SK-N-SH (cell line): ENCODE data around the gene EGFLAM. TPM values are rescaled to one million over a fixed set of nuclear protein-coding genes. Genes with fewer than 3 reads are reported as not detected.

ENCODE experiments used
- CTCF ChIA-PET: fragments of 300-600, 350-600 bp; formaldehyde crosslinking; extraction: SDS; loops from one replicate; lab custom pipeline; 2021; lab: Yijun Ruan, JAX
- POLR2A ChIA-PET: fragments of 350-600 bp; sonication (Branson Sonifier 250); formaldehyde crosslinking; extraction: SDS; loops from one replicate; lab custom pipeline; 2020; ENCODE audit warnings: antibody characterized with exemption, inconsistent platforms; lab: Yijun Ruan, JAX
- DNase-seq: peaks from one replicate; pipeline ENCODE4 v3.0.0; 2012
- H2AFZ ChIP-seq: fragments of 200-600 bp; sonication (generic); 2 replicates; pipeline ENCODE4 v1.8.1; 2016; ENCODE audit warnings: antibody characterized with exemption, mild to moderate bottlenecking, low read depth
- H3F3A ChIP-seq: fragments of 200-600 bp; sonication (generic); replicated peaks from 2 replicates; pipeline ENCODE3; 2016; ENCODE audit warnings: antibody characterized with exemption, mild to moderate bottlenecking; ENCODE audit not compliant: insufficient read depth
- H3K27ac ChIP-seq, 2 experiments: fragments of 200-500 bp in 1 of 2; fragments of 200-600 bp in 1 of 2; sonication (Bioruptor generic) in 1 of 2; sonication (generic), shearing (Covaris generic) in 1 of 2; 2 replicates each; pipeline versions ENCODE4 v1.5.1 to v1.6.1; 2014 to 2016; ENCODE audit warnings: low read depth in 2 of 2, inconsistent platforms in 1 of 2, low read length in 1 of 2, mild to moderate bottlenecking in 1 of 2, mixed read lengths in 1 of 2
- H3K27me3 ChIP-seq: fragments of 200-600 bp; sonication (generic), shearing (Covaris generic); 2 replicates; pipeline ENCODE4 v1.6.1; 2016; ENCODE audit warnings: mixed run types; ENCODE audit not compliant: insufficient read depth
- H3K36me3 ChIP-seq, 2 experiments: fragments of 200-500 bp in 1 of 2; fragments of 200-600 bp in 1 of 2; sonication (Bioruptor generic) in 1 of 2; sonication (generic) in 1 of 2; replicated peaks in 1 of 2; 2 replicates each; pipeline versions ENCODE3 to v1.5.1; 2014 to 2016; ENCODE audit warnings: low read length in 1 of 2, mild to moderate bottlenecking in 1 of 2; ENCODE audit not compliant: insufficient read depth in 2 of 2, control insufficient read depth in 1 of 2
- H3K4me1 ChIP-seq, 2 experiments: fragments of 200-500 bp in 1 of 2; fragments of 200-600 bp in 1 of 2; sonication (Bioruptor generic) in 1 of 2; sonication (generic), shearing (Covaris generic) in 1 of 2; 2 replicates each; pipeline versions ENCODE4 v1.5.1 to v1.6.1; 2014 to 2016; ENCODE audit warnings: low read depth in 1 of 2, low read length in 1 of 2, mixed run types in 1 of 2; ENCODE audit not compliant: insufficient read depth in 2 of 2, control insufficient read depth in 1 of 2
- H3K4me2 ChIP-seq: fragments of 200-600 bp; sonication (generic), shearing (Covaris generic); 2 replicates; pipeline ENCODE4 v1.6.1; 2017; ENCODE audit warnings: mixed run types
- H3K4me3 ChIP-seq, 2 experiments: fragments of 200-500 bp in 1 of 2; fragments of 200-600 bp in 1 of 2; sonication (Bioruptor generic) in 1 of 2; sonication (generic), shearing (Covaris generic) in 1 of 2; 2 replicates each; pipeline versions ENCODE4 v1.5.1 to v1.8.1; 2014 to 2016; ENCODE audit warnings: low read depth in 2 of 2, inconsistent platforms in 1 of 2, low read length in 1 of 2, mild to moderate bottlenecking in 1 of 2, mixed read lengths in 1 of 2, moderate library complexity in 1 of 2
- H3K79me2 ChIP-seq: fragments of 200-600 bp; sonication (generic); 2 replicates; pipeline ENCODE4 v1.8.1; 2017; ENCODE audit warnings: mild to moderate bottlenecking; ENCODE audit not compliant: insufficient read depth
- H3K9ac ChIP-seq: fragments of 200-600 bp; sonication (generic); 2 replicates; pipeline ENCODE4 v1.6.1; 2017; ENCODE audit warnings: mixed run types
- H3K9me2 ChIP-seq: fragments of 200-600 bp; sonication (generic); 2 replicates; pipeline ENCODE4 v1.6.1; 2017; ENCODE audit warnings: mixed run types
- H3K9me3 ChIP-seq: fragments of 200-600 bp; sonication (generic); 2 replicates; pipeline ENCODE4 v1.6.1; 2017; ENCODE audit warnings: mixed run types, mild to moderate bottlenecking, moderate library complexity
- H4K20me1 ChIP-seq: fragments of 200-600 bp; sonication (generic); 2 replicates; pipeline ENCODE4 v1.6.1; 2017; ENCODE audit warnings: mild to moderate bottlenecking, mixed run types; ENCODE audit not compliant: insufficient read depth
- CTCF ChIP-seq: fragments of 200-600 bp; sonication (generic); IDR thresholded peaks from 2 replicates; pipeline ENCODE4 v1.6.1; 2017; ENCODE audit warnings: antibody characterized with exemption, mild to moderate bottlenecking, moderate library complexity
- ELF1 ChIP-seq: IDR thresholded peaks from 2 replicates; pipeline ENCODE4 v1.4.0; 2012
- FOXM1 ChIP-seq: IDR thresholded peaks from 2 replicates; pipeline ENCODE4 v1.4.0; 2012; ENCODE audit warnings: low read depth, mild to moderate bottlenecking
- GATA2 ChIP-seq: sonication (generic); formaldehyde crosslinking; IDR thresholded peaks from 2 replicates; pipeline ENCODE4 v1.5.0; 2020; ENCODE audit warnings: mild to moderate bottlenecking, missing genetic modification reagents
- IRF3 ChIP-seq: fragments of 150-350 bp; IDR thresholded peaks from 2 replicates; pipeline ENCODE4 v1.6.1; 2016; ENCODE audit warnings: mild to moderate bottlenecking, low read depth, low read length
- JUND ChIP-seq: IDR thresholded peaks from 2 replicates; pipeline ENCODE4 v1.4.0; 2012
- MEF2A ChIP-seq: IDR thresholded peaks from 2 replicates; pipeline ENCODE4 v1.4.0; 2012; ENCODE audit warnings: low read depth, borderline replicate concordance
- POLR2AphosphoS5 ChIP-seq: IDR thresholded peaks from 2 replicates; pipeline ENCODE4 v1.6.1; 2012; ENCODE audit warnings: low read depth, low read length
- RCOR1 ChIP-seq: fragments of 150-350 bp; IDR thresholded peaks from 2 replicates; pipeline ENCODE4 v1.6.1; 2017; ENCODE audit warnings: antibody characterized with exemption, low read length
- RXRA ChIP-seq: IDR thresholded peaks from 2 replicates; pipeline ENCODE4 v1.4.0; 2012; ENCODE audit warnings: low read depth, mild to moderate bottlenecking, borderline replicate concordance
- SIN3A ChIP-seq: IDR thresholded peaks from 2 replicates; pipeline ENCODE4 v1.6.1; 2012; ENCODE audit warnings: low read depth, mild to moderate bottlenecking, low read length, moderate library complexity, borderline replicate concordance
- TCF12 ChIP-seq: IDR thresholded peaks from 2 replicates; pipeline ENCODE4 v1.4.0; 2012
- TEAD4 ChIP-seq: IDR thresholded peaks from 2 replicates; pipeline ENCODE4 v1.4.0; 2012; ENCODE audit warnings: mild to moderate bottlenecking, borderline replicate concordance; ENCODE audit not compliant: insufficient read depth
- WGBS: methylation state at CpG from one replicate; pipeline ENCODE4 v1.1.6; 2017; ENCODE audit warnings: low lambda C conversion rate; 5-methylcytosine and 5-hydroxymethylcytosine counted together
- polyA plus RNA-seq, 3 experiments: library from polyadenylated mRNA; depleted of rRNA; stranded (reverse); fragments of >200 nt; gene quantifications; 2 replicates each; pipeline ENCODE4 v1.2.3, GENCODE V29; 2012

EGFLAM gene
- polyA plus RNA-seq, 1 of the 3 experiments (the other 2 are of a cell fraction), result 0.05 TPM

GRCh38 chr5:38465061-38465460, 206.7 kb downstream of the EGFLAM start:
- no peak for DNase-seq
- Histone ChIP-seq H3K4me3 (no peak overlapping the region), H3K9me3 (no peaks in the 10 kb centered on the region), H3K9me2 (no peaks in the 10 kb centered on the region), H3K27ac (peak overlapping the region; percentile 58 to 92; a peak in 3 of 4 replicates), H3K9ac (no peak overlapping the region), H3F3A (peaks cover 25% of the 10 kb centered on the region), H3K36me3 (no peaks in the 10 kb centered on the region), H4K20me1 (no peaks in the 10 kb centered on the region), H3K79me2 (no peaks in the 10 kb centered on the region), H3K4me2 (peak overlapping the region; percentile 71), H3K4me1 (peaks cover 13 to 43% of the 10 kb centered on the region in 2 experiments; a peak in 3 of 4 replicates), H3K27me3 (no peaks in the 10 kb centered on the region), H2AFZ (no peak overlapping the region)
- ChIA-PET POLR2A (no interaction called here), CTCF (interaction anchor here (0.9 to 1.2 kb wide), 3 partner anchors 24 to 616 kb away, joined by 3 to 5 read pairs (median 3); no protein-coding TSS in a partner anchor)
- WGBS, result 66% methylated on average over 2 of the region's 2 CpGs
- no peak for TF ChIP-seq CTCF
- no peak for TF ChIP-seq RXRA
- no peak for TF ChIP-seq TEAD4
- TF ChIP-seq RCOR1, result no peak
- TF ChIP-seq FOXM1, result no peak
- no peak for TF ChIP-seq POLR2AphosphoS5
- TF ChIP-seq TCF12, result peak; percentile 17; the same call in 1 of the 2 replicates
- TF ChIP-seq MEF2A, result no peak
- no peak for TF ChIP-seq ELF1

GRCh38 chr5:38465702-38466423, 207.5 kb downstream of the EGFLAM start:
- H3K79me2 ChIP-seq, result no peaks in the 10 kb centered on the region
- H2AFZ ChIP-seq, result no peak overlapping the region
- peaks cover 13 to 43% of the 10 kb centered on the region in 2 experiments; a peak in 3 of 4 replicates for H3K4me1 ChIP-seq
- peaks cover 25% of the 10 kb centered on the region for H3F3A ChIP-seq
- no peaks in the 10 kb centered on the region for H3K9me2 ChIP-seq
- ChIA-PET CTCF (interaction anchor here (0.8 to 1.2 kb wide), 3 partner anchors 11 to 344 kb away, joined by 3 read pairs; no protein-coding TSS in a partner anchor), POLR2A (no interaction called here)
- no peaks in the 10 kb centered on the region for H3K9me3 ChIP-seq
- H3K4me3 ChIP-seq, result no peak overlapping the region
- H3K9ac ChIP-seq, result no peak overlapping the region
- 0 out of 2 replicates have a peak overlapping the region, but pooled peaks have one; percentile 71 for H3K4me2 ChIP-seq
- H3K27me3 ChIP-seq, result no peaks in the 10 kb centered on the region
- H3K27ac ChIP-seq, result peak overlapping the region in 1 of 2 experiments; percentile 92; a peak in 1 of 4 replicates
- no peaks in the 10 kb centered on the region for H4K20me1 ChIP-seq
- DNase-seq, result no peak
- no peaks in the 10 kb centered on the region for H3K36me3 ChIP-seq
- 97% methylated on average over 3 of the region's 9 CpGs for WGBS
- TF ChIP-seq IRF3 (no peak), TCF12 (no peak), JUND (no peak), SIN3A (no peak), FOXM1 (no peak), GATA2 (CRISPR knock-in tag) (no peak)
- TF ChIP-seq, all 33 proteins: peak for 0
